Esophagus squamous epithelium (tissue), 4 donors: ENCODE measurements around the gene CTSW.

ENCODE experiments used
- POLR2A ChIP-seq, 4 donors: fragments of 450-650 bp; IDR thresholded peaks; one replicate each; pipeline ENCODE4 v1.6.1; 2017; ENCODE audit warnings: antibody characterized with exemption in 4 of 4, mild to moderate bottlenecking in 4 of 4, moderate library complexity in 3 of 4
- TF ChIP-seq, protein P1 (sequence below), 6 experiments: fragments of 450-650 bp in 4 of 6; fragments of 200-600 bp in 2 of 6; sonication (generic) in 2 of 6; IDR thresholded peaks; one replicate each; pipeline ENCODE4 v1.5.1; 2016 to 2019; ENCODE audit warnings: antibody characterized with exemption in 6 of 6, mild to moderate bottlenecking in 4 of 6, moderate library complexity in 4 of 6

DNA sequence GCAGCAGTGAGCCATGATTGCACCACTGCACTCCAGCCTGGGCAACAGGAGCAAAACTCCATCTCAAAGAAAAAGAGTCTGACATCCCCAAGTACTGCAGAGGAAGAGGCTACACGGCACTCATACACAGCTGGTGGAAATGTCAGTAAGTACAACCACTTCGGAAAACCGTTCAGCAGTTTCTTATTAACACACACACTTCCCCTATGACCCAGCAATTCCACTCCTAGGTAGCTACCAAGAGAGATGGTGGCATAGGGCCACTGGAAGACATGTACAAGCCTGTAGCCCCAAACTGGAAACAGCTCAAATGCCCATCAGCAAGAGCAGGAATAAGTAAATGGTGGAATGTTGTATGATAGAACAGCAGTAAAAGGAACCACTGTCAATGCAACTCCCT, 42.9 kb downstream of the CTSW start:
- TF ChIP-seq, protein P1, sequence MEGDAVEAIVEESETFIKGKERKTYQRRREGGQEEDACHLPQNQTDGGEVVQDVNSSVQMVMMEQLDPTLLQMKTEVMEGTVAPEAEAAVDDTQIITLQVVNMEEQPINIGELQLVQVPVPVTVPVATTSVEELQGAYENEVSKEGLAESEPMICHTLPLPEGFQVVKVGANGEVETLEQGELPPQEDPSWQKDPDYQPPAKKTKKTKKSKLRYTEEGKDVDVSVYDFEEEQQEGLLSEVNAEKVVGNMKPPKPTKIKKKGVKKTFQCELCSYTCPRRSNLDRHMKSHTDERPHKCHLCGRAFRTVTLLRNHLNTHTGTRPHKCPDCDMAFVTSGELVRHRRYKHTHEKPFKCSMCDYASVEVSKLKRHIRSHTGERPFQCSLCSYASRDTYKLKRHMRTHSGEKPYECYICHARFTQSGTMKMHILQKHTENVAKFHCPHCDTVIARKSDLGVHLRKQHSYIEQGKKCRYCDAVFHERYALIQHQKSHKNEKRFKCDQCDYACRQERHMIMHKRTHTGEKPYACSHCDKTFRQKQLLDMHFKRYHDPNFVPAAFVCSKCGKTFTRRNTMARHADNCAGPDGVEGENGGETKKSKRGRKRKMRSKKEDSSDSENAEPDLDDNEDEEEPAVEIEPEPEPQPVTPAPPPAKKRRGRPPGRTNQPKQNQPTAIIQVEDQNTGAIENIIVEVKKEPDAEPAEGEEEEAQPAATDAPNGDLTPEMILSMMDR (IDR thresholded peaks at IDR 0.05), result no peak
- no peak for TF ChIP-seq POLR2A (IDR thresholded peaks at IDR 0.05)
